ENCODE data around the gene DCTPP1.

Gene DCTPP1

DNA sequence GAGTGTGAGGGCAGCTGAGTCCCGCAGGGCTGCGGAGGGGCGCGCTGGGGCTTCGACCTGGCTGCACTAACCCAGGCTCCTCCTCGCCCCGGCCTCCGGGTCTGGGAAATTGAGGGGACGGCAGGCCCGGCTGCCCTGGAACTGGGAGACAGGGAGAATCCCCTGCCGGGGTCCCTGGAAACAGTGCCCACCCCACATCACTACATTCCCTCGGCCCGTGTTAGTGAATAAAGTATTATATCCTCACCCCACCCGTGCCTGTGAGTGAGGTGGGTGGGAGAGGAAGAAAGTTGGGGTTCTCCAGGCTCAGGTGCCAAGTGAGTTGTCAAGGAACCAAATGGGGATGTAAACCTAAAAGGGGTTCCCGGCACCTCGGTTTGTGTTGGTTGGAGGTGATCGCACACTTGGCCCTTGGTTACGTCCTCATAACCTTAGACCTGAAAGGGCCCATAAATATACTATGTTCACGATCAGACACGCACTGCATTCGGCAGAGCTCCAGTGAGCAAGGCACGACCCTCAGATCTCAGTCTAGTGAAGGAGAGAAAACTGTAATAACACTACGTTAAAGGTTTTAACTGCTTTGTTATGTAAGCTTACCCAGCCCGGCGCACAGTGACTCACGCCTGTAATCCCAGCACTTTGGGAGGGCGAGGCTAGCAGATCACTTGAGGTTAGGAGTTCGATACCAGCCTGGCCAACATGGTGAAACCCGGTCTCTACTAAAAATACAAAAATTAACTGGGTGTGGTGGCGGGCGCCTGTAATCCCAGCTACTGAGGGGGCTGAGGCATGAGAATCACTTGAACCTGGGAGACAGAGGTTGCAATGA is 11.3 kb downstream of the DCTPP1 start:
- TF ChIP-seq, protein P1, sequence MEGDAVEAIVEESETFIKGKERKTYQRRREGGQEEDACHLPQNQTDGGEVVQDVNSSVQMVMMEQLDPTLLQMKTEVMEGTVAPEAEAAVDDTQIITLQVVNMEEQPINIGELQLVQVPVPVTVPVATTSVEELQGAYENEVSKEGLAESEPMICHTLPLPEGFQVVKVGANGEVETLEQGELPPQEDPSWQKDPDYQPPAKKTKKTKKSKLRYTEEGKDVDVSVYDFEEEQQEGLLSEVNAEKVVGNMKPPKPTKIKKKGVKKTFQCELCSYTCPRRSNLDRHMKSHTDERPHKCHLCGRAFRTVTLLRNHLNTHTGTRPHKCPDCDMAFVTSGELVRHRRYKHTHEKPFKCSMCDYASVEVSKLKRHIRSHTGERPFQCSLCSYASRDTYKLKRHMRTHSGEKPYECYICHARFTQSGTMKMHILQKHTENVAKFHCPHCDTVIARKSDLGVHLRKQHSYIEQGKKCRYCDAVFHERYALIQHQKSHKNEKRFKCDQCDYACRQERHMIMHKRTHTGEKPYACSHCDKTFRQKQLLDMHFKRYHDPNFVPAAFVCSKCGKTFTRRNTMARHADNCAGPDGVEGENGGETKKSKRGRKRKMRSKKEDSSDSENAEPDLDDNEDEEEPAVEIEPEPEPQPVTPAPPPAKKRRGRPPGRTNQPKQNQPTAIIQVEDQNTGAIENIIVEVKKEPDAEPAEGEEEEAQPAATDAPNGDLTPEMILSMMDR (IDR thresholded peaks at IDR 0.05; ENCODE audit: low read depth, low read length, missing control alignments): no peak
- H3K4me3 ChIP-seq (replicated peaks; ENCODE audit: low read depth, low read length): peak overlapping the region; percentile 42
- DNase-seq (ENCODE audit: extremely low read depth, low read depth): no peak

DNA sequence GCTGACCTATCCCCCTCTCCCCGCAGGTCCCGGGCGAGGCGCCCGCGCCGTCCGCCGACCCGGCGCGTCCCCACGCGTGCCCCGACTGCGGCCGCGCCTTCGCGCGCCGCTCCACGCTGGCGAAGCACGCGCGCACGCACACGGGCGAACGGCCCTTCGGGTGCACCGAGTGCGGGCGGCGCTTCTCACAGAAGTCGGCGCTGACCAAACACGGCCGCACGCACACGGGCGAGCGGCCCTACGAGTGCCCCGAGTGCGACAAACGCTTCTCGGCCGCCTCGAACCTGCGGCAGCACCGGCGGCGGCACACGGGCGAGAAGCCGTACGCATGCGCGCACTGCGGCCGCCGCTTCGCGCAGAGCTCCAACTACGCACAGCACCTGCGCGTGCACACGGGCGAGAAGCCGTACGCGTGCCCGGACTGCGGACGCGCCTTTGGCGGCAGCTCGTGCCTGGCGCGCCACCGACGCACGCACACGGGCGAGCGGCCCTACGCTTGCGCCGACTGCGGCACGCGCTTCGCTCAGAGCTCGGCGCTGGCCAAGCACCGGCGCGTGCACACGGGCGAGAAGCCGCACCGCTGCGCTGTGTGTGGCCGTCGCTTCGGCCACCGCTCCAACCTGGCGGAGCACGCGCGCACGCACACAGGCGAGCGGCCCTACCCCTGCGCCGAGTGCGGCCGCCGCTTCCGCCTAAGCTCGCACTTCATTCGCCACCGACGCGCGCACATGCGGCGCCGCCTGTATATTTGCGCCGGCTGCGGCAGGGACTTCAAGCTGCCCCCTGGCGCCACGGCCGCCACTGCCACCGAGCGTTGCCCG is 12.1 kb downstream of the DCTPP1 start:
- H3K4me3 ChIP-seq (replicated peaks; ENCODE audit: low read depth, low read length): peak overlapping the region; percentile 42
- DNase-seq (ENCODE audit: extremely low read depth, low read depth): peak; percentile 80
- TF ChIP-seq, protein P1 (IDR thresholded peaks at IDR 0.05; ENCODE audit: low read depth, low read length, missing control alignments): peak; percentile 5

DNA sequence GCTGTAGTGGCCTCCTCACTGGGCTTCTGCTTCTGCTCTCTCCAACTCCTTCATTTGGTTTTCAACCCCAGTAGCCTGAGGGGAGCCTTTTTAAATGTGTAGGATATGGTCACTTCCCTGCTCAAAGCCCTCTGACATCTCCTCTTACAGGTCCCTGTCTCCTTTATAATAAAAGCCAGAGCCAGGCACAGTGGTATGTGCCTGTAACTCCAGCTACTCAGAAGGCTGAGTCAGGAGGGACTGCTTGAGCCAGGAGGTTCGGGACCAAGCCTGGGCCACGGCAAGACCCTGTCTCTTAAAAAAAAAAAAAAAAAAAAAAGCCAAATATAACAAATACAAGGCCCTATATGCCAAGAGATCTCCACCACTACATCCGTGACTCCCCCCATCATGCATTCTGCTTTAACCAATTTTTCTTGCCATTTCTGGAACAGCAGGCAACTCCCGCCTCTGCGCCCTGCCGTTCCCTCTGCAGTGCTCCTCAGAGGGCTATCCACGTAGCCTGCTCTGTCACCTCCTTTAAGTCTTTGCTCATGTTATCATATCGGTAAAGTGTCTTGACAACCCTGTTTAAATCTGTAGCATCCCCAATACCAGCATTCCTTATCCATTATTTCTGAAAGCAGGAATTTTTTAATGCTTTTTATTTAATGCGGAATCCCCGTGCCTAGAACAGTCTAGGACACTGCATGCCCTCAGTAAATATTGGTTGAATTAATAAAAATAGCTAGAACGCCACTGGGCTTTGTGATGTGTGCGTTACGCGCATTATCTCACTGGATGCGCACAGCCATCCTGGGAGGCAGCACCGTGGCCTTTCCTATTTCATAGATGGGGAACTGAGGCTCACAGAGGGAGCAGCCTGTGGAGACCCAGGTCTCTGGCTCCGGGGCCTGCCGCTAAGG is 13.0 kb downstream of the DCTPP1 start:
- peak overlapping the region; percentile 42 for H3K4me3 ChIP-seq (replicated peaks; ENCODE audit: low read depth, low read length)
- TF ChIP-seq, protein P1 (IDR thresholded peaks at IDR 0.05; ENCODE audit: low read depth, low read length, missing control alignments): no peak
- DNase-seq (ENCODE audit: extremely low read depth, low read depth): no peak

- no peak overlapping the region for H3K4me3 ChIP-seq (replicated peaks; ENCODE audit: low read depth, low read length)
- TF ChIP-seq, protein P1 (IDR thresholded peaks at IDR 0.05; ENCODE audit: low read depth, low read length, missing control alignments): no peak
- no peak for DNase-seq (ENCODE audit: extremely low read depth, low read depth)
Observed at GRCh38 chr16:30416047-30416603, 13.7 kb downstream of the DCTPP1 start.

GRCh38 chr16:30414159-30414558 is 15.7 kb downstream of the DCTPP1 start:
- no peak for DNase-seq (ENCODE audit: extremely low read depth, low read depth)
- no peak overlapping the region for H3K4me3 ChIP-seq (replicated peaks; ENCODE audit: low read depth, low read length)
- TF ChIP-seq, protein P1 (IDR thresholded peaks at IDR 0.05; ENCODE audit: low read depth, low read length, missing control alignments): no peak

Measured in HFF-Myc (cell line).